BJ (cell line): ENCODE measurements around the gene RUNX2. TPM values are rescaled to one million over a fixed set of nuclear protein-coding genes. Genes with fewer than 3 reads are reported as not detected.

Experiments
- CTCF ChIA-PET: fragments of 350-600 bp; formaldehyde crosslinking; extraction: SDS; loops from one replicate; lab custom pipeline; 2021; ENCODE audit warnings: antibody characterized with exemption, inconsistent platforms; lab: Yijun Ruan, JAX
- POLR2A ChIA-PET: fragments of 300-600 bp; sonication (Branson Sonifier 250); formaldehyde crosslinking; extraction: SDS; loops from one replicate; lab custom pipeline; 2021; ENCODE audit warnings: antibody characterized with exemption; lab: Charles Lee
- DNase-seq: peaks from one replicate; pipeline ENCODE4 v3.0.0-alpha.2; 2011; ENCODE audit warnings: low read depth
- H3K27me3 ChIP-seq: 2 replicates; pipeline ENCODE4 v1.6.0; 2011; ENCODE audit warnings: low read length; ENCODE audit not compliant: control insufficient read depth, insufficient read depth
- H3K36me3 ChIP-seq: 2 replicates; pipeline ENCODE4 v1.5.1; 2011; ENCODE audit warnings: low read length; ENCODE audit not compliant: control insufficient read depth, insufficient read depth
- H3K4me3 ChIP-seq: 2 replicates; pipeline ENCODE4 v1.5.1; 2011; ENCODE audit warnings: low read depth, mild to moderate bottlenecking, control low read depth, low read length
- CTCF ChIP-seq: IDR thresholded peaks from 2 replicates; pipeline ENCODE4 v1.5.1; 2011; ENCODE audit warnings: low read depth, mild to moderate bottlenecking, control low read depth, inconsistent platforms, low read length, moderate library complexity; ENCODE audit not compliant: insufficient read depth
- polyA plus RNA-seq: library from polyadenylated mRNA; depleted of rRNA; stranded (reverse); fragments of >200 nt; gene quantifications from 2 replicates; pipeline ENCODE4 v1.2.3, GENCODE V29; 2011

The RUNX2 gene
- polyA plus RNA-seq, 1 experiment = 1.5 TPM

GRCh38 chr6:45692021-45692420 is 363.9 kb downstream of the RUNX2 start:
- ChIA-PET POLR2A (no interaction called here), CTCF (no interaction called here)
- Histone ChIP-seq H3K4me3 (no peak overlapping the region), H3K27me3 (no peaks in the 10 kb centered on the region), H3K36me3 (no peaks in the 10 kb centered on the region)
- no peak for TF ChIP-seq CTCF
- DNase-seq = no peak

DNA sequence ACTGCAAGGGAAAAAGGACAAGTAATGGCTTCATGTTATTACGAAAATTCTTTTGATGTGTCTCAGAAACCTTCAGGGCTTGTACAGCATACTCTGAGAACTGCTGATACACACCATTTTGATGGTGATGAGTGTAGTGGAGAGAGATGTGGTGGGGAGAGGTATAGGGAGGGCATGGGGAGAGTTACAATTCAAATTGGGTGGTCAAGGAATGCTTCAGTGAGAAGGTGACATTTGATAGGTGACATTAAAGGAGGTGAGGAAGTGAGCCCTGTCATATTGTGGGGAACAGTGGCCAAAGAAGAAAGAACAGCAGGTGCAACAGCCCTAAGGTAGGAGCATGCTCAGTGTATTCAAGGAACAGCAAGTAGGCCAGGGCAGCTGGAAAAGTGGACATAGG is 368.6 kb downstream of the RUNX2 start:
- DNase-seq = no peak
- POLR2A ChIA-PET = no interaction called here
- Histone ChIP-seq H3K27me3 (no peaks in the 10 kb centered on the region), H3K36me3 (no peaks in the 10 kb centered on the region), H3K4me3 (no peak overlapping the region)
- no peak for TF ChIP-seq CTCF
- CTCF ChIA-PET = interaction anchor here (0.8 kb wide), 1 partner anchor 33 kb away, joined by 4 read pairs; no protein-coding TSS in a partner anchor

DNA sequence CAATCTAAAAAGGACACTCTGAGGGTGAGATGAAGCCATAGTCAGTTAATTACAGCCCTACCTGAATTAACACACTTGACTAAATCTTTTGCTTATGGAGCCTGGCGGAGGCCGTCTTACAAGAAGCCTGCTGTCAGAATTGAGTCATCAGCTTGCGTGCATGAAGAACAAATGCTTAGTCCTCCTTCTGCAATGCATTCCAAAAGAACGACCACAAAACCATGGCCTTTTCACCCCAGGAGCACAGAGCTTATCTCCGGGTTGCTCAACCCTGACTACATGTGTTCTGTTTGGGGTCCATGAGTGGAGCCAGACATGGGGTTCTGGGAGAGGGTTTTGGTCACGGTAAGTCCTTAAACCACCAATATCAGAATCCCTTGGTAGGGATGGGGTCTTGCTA is 369.5 kb downstream of the RUNX2 start:
- ChIA-PET CTCF (interaction anchor here (0.9 to 1.8 kb wide), 2 partner anchors 16 to 17 kb away, joined by 3 to 9 read pairs; no protein-coding TSS in a partner anchor), POLR2A (interaction anchor here (0.6 kb wide), 1 partner anchor 17 kb away, joined by 4 read pairs; no protein-coding TSS in a partner anchor)
- no peak for TF ChIP-seq CTCF
- Histone ChIP-seq H3K4me3 (no peak overlapping the region), H3K36me3 (no peaks in the 10 kb centered on the region), H3K27me3 (no peaks in the 10 kb centered on the region)
- peak; percentile 84 for DNase-seq

- no peaks in the 10 kb centered on the region for H3K27me3 ChIP-seq
- no peak for DNase-seq
- ChIA-PET CTCF (interaction anchor here (0.7 to 1.8 kb wide), 3 partner anchors 15 to 224 kb away, joined by 3 to 9 read pairs (median 3); no protein-coding TSS in a partner anchor), POLR2A (no interaction called here)
- H3K4me3 ChIP-seq = no peak overlapping the region
- no peak for TF ChIP-seq CTCF
- H3K36me3 ChIP-seq = no peaks in the 10 kb centered on the region
Observed at GRCh38 chr6:45698046-45698445, 369.9 kb downstream of the RUNX2 start.

DNA sequence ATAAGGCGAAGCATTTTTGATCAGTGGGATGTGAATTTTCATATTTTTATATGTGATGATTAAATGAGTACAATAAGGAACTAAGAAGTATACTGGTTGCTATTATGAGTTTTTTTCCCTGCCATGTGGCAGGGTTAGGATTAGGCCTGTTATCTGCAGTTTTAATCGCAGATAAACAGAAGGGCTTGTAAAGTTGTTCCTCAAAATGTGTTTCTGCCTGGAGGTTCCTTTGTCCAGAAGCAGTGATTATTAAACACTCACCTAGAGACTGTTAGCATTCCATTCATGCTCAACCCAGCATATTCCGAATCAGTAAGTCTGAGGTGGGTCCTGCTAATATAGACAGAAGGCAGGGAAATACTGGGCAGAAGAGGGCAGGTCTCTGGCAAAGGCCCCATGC is 371.5 kb downstream of the RUNX2 start:
- Histone ChIP-seq H3K36me3 (no peaks in the 10 kb centered on the region), H3K4me3 (no peak overlapping the region), H3K27me3 (no peaks in the 10 kb centered on the region)
- TF ChIP-seq CTCF = no peak
- POLR2A ChIA-PET = no interaction called here
- DNase-seq = no peak
- CTCF ChIA-PET = no interaction called here
